Neural crest cell (in vitro differentiated cells): ENCODE measurements around the gene NFE2L3. TPM values are rescaled to one million over a fixed set of nuclear protein-coding genes. Genes with fewer than 3 reads are reported as not detected.
"Not testable (repeated sequence)": the region's sequence is repeated elsewhere in the genome, so short reads cannot be mapped to it uniquely, and the experiment has no call there.

Source experiments
- DNase-seq: peaks from one replicate; pipeline ENCODE4 v3.0.0; 2021; ENCODE audit warnings: low read depth, mixed read lengths, low spot score
- H3K27ac Mint-ChIP-seq: one replicate; pipeline ENCODE4 v1.8.0; 2021; ENCODE audit warnings: mild to moderate bottlenecking, mixed read lengths; ENCODE audit not compliant: unreplicated experiment
- H3K27me3 Mint-ChIP-seq: 2 replicates; pipeline ENCODE4 v1.8.0; 2021; ENCODE audit warnings: low read depth, mild to moderate bottlenecking, mixed read lengths
- H3K36me3 Mint-ChIP-seq: 2 replicates; pipeline ENCODE4 v1.8.0; 2021; ENCODE audit warnings: low read depth, mild to moderate bottlenecking, mixed read lengths
- H3K4me1 Mint-ChIP-seq: 2 replicates; pipeline ENCODE4 v1.8.0; 2021; ENCODE audit warnings: mixed read lengths
- H3K4me3 Mint-ChIP-seq: one replicate; pipeline ENCODE4 v1.8.0; 2021; ENCODE audit warnings: mild to moderate bottlenecking, mixed read lengths
- H3K9me3 Mint-ChIP-seq: 2 replicates; pipeline ENCODE4 v1.8.0; 2021; ENCODE audit warnings: mixed read lengths
- total RNA-seq: library from RNA; stranded (reverse); gene quantifications from 2 replicates; pipeline ENCODE4 v1.2.1, GENCODE V29; 2021
- TF ChIP-seq, protein P1 (sequence below): fragments of 200-600 bp; sonication (generic); conservative IDR thresholded peaks from 2 replicates; pipeline ENCODE4 v1.5.0; 2021; ENCODE audit warnings: antibody characterized with exemption, mild to moderate bottlenecking

Gene NFE2L3
- total RNA-seq, 1 donor from 2014 or later = 2.4 TPM

DNA sequence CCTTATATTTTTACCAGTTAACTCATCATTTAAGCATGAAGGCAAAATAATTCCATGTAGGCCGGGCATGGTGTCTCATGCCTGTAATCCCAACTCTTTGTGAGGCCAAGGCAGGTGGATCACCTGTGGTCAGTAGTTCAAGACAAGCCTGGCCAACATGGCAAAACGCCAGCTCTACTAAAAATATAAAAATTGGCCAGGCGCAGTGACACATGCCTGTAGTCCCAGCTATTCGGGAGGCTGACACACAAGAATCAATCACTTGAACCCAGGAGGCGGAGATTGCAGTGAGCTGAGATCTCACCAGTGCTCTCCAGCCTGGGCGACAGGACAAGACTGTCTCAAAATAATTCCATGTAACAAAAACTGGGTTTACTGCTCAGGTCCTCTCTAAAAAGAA is 30.3 kb downstream of the NFE2L3 start:
- TF ChIP-seq, protein P1, sequence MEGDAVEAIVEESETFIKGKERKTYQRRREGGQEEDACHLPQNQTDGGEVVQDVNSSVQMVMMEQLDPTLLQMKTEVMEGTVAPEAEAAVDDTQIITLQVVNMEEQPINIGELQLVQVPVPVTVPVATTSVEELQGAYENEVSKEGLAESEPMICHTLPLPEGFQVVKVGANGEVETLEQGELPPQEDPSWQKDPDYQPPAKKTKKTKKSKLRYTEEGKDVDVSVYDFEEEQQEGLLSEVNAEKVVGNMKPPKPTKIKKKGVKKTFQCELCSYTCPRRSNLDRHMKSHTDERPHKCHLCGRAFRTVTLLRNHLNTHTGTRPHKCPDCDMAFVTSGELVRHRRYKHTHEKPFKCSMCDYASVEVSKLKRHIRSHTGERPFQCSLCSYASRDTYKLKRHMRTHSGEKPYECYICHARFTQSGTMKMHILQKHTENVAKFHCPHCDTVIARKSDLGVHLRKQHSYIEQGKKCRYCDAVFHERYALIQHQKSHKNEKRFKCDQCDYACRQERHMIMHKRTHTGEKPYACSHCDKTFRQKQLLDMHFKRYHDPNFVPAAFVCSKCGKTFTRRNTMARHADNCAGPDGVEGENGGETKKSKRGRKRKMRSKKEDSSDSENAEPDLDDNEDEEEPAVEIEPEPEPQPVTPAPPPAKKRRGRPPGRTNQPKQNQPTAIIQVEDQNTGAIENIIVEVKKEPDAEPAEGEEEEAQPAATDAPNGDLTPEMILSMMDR = no peak
- H3K36me3 Mint-ChIP-seq = peaks cover 16% of the 10 kb centered on the region
- peaks cover 24% of the 10 kb centered on the region for H3K27me3 Mint-ChIP-seq
- peaks cover 35% of the 10 kb centered on the region for H3K4me1 Mint-ChIP-seq
- no peak overlapping the region for H3K4me3 Mint-ChIP-seq
- no peak for DNase-seq
- no peak overlapping the region for H3K27ac Mint-ChIP-seq
- H3K9me3 Mint-ChIP-seq = peaks cover 5% of the 10 kb centered on the region

DNA sequence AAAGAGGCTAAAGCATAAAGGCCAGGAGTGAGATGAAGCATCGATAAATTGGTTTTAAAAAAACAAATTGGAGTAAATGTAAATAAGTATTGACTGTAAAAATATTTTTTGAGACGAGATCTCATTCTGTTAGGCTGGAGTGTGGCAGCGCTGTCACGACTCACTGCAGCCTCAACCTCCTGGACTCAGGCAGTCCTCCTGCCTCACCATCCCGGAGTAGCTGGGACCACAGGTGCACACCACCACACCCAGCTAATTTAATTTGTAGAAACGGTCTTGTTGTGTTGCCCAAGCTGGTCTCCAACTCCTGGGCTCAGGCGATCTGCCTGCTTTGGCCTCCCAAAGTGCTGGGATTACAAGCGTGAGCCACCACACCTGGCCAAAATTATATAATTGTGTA is 30.7 kb downstream of the NFE2L3 start:
- H3K27me3 Mint-ChIP-seq = peaks cover 29% of the 10 kb centered on the region
- peaks cover 19% of the 10 kb centered on the region for H3K36me3 Mint-ChIP-seq
- peaks cover 4% of the 10 kb centered on the region for H3K9me3 Mint-ChIP-seq
- no peak for DNase-seq
- no peak overlapping the region for H3K4me3 Mint-ChIP-seq
- TF ChIP-seq, protein P1 = no peak
- no peak overlapping the region for H3K27ac Mint-ChIP-seq
- peaks cover 37% of the 10 kb centered on the region for H3K4me1 Mint-ChIP-seq

DNA sequence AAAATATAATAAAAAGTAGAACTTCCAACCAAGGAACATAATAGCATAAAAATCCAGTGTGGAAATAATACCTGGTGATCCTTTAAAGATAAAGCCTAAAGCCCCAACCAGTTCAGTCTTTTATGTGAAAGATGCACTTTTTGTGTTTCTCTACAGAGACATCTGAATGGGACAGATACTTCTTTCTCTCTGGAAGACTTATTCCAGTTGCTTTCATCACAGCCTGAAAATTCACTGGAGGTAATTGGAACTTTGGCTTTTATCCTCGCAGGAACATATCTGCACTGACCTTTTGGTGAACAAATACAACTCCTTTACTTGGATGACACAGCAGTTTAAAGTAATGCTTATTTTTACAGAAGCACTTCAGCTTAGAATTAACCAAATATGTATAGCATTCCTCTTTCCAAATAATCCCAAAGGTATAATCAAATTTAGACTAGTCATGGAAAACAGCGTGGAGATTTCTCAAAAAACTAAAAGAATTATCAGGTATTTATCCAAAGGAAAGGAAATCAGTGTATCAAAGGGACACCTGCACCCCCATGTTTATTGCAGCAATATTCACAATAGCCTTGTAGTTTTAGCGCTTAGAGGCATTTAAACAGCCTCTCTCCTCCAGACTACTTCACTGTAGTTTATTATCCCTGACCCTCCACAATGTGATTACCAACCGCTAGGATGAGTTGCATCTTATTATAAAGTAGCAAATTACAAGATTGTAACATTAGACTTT is 31.7 kb downstream of the NFE2L3 start:
- Mint-ChIP-seq H3K27ac (no peak overlapping the region), H3K4me3 (peak overlapping the region; percentile 52), H3K27me3 (peaks cover 33% of the 10 kb centered on the region), H3K9me3 (peaks cover 2% of the 10 kb centered on the region), H3K36me3 (peaks cover 25% of the 10 kb centered on the region), H3K4me1 (peaks cover 44% of the 10 kb centered on the region)
- TF ChIP-seq, protein P1 = no peak
- no peak for DNase-seq

DNA sequence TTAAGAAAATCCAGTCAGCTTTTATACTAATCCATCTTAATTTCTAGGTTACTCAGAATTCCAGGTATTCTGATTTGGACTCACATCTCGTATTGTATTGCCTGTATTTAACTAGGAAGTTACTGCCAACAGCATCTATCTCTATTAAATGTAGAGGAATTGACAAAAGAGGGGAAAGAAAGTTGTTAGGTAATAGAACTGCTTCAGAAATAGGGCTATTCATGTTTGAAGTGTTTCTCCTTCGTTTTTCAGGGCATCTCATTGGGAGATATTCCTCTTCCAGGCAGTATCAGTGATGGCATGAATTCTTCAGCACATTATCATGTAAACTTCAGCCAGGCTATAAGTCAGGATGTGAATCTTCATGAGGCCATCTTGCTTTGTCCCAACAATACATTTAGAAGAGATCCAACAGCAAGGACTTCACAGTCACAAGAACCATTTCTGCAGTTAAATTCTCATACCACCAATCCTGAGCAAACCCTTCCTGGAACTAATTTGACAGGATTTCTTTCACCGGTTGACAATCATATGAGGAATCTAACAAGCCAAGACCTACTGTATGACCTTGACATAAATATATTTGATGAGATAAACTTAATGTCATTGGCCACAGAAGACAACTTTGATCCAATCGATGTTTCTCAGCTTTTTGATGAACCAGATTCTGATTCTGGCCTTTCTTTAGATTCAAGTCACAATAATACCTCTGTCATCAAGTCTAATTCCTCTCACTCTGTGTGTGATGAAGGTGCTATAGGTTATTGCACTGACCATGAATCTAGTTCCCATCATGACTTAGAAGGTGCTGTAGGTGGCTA is 32.5 kb downstream of the NFE2L3 start:
- Mint-ChIP-seq H3K4me1 (peaks cover 51% of the 10 kb centered on the region), H3K27me3 (peaks cover 30% of the 10 kb centered on the region), H3K4me3 (peak overlapping the region; percentile 52), H3K36me3 (peaks cover 32% of the 10 kb centered on the region)
- not testable (repeated sequence) for H3K27ac Mint-ChIP-seq, DNase-seq, H3K9me3 Mint-ChIP-seq

DNA sequence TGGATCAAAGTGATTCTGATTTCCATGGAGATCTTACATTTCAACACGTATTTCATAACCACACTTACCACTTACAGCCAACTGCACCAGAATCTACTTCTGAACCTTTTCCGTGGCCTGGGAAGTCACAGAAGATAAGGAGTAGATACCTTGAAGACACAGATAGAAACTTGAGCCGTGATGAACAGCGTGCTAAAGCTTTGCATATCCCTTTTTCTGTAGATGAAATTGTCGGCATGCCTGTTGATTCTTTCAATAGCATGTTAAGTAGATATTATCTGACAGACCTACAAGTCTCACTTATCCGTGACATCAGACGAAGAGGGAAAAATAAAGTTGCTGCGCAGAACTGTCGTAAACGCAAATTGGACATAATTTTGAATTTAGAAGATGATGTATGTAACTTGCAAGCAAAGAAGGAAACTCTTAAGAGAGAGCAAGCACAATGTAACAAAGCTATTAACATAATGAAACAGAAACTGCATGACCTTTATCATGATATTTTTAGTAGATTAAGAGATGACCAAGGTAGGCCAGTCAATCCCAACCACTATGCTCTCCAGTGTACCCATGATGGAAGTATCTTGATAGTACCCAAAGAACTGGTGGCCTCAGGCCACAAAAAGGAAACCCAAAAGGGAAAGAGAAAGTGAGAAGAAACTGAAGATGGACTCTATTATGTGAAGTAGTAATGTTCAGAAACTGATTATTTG is 33.3 kb downstream of the NFE2L3 start:
- Mint-ChIP-seq H3K9me3 (peaks cover 2% of the 10 kb centered on the region), H3K27me3 (peaks cover 31% of the 10 kb centered on the region), H3K4me3 (peak overlapping the region; percentile 52), H3K36me3 (peaks cover 37% of the 10 kb centered on the region), H3K4me1 (peaks cover 53% of the 10 kb centered on the region), H3K27ac (no peak overlapping the region)
- no peak for DNase-seq
- TF ChIP-seq, protein P1 = no peak
